Esophagus muscularis mucosa (tissue), 3 donors: ENCODE data around the gene USP46.

Experiments used
- CTCF ChIP-seq, 3 experiments: fragments of 200-600 bp in 2 of 3; fragments of 450-650 bp in 1 of 3; sonication (generic) in 2 of 3; IDR thresholded peaks; one replicate each; pipeline ENCODE4 v1.5.1; 2017 to 2019; ENCODE audit warnings: antibody characterized with exemption in 3 of 3, mild to moderate bottlenecking in 2 of 3, moderate library complexity in 1 of 3
- POLR2A ChIP-seq: fragments of 450-650 bp; IDR thresholded peaks from one replicate; pipeline ENCODE4 v1.6.1; 2017; ENCODE audit warnings: antibody characterized with exemption, moderate library complexity, mild to moderate bottlenecking, low read depth

- TF ChIP-seq CTCF (IDR thresholded peaks at IDR 0.05) = peak; percentile 79 to 95 (median 80)
- no peak for TF ChIP-seq POLR2A
These were observed 113.7 kb downstream of the USP46 start for GRCh38 chr4:52545099-52546069.
